PFSK-1 (cell line): ENCODE results near the gene ZNF415.

ENCODE experiments used
- FOXP2 ChIP-seq: optimal IDR thresholded peaks from 2 replicates; pipeline ENCODE3; 2011; ENCODE audit warnings: borderline replicate concordance, control low read depth, inconsistent platforms; ENCODE audit not compliant: insufficient read depth; ENCODE audit errors: extremely low read length, extremely low read depth
- POLR2AphosphoS5 ChIP-seq: IDR thresholded peaks from 2 replicates; pipeline ENCODE4 v1.6.1; 2012; ENCODE audit warnings: low read depth, mild to moderate bottlenecking, control low read depth, low read length, moderate library complexity
- REST ChIP-seq, 2 experiments: IDR thresholded peaks; 2 replicates each; pipeline versions ENCODE4 v1.6.1 to v1.8.0; 2011 to 2012; ENCODE audit warnings: low read depth in 2 of 2, low read length in 2 of 2, control low read depth in 1 of 2, inconsistent platforms in 1 of 2, mild to moderate bottlenecking in 1 of 2, moderate library complexity in 1 of 2; ENCODE audit not compliant: insufficient read depth in 1 of 2
- SIN3A ChIP-seq: IDR thresholded peaks from 2 replicates; pipeline ENCODE4 v1.6.1; 2012; ENCODE audit warnings: mild to moderate bottlenecking, low read length, moderate library complexity, borderline replicate concordance; ENCODE audit not compliant: insufficient read depth
- TAF1 ChIP-seq: IDR thresholded peaks from 2 replicates; pipeline ENCODE4 v1.6.1; 2012; ENCODE audit warnings: low read length, control low read depth, borderline replicate concordance; ENCODE audit not compliant: insufficient read depth

GRCh38 chr19:53103234-53104203, 29.2 kb downstream of the ZNF415 start, which contains the start of gene ZNF160:
- peak; percentile 67; the same call in 1 of the 2 replicates for TF ChIP-seq TAF1
- TF ChIP-seq FOXP2 = no peak
- no peak for TF ChIP-seq REST (IDR thresholded peaks at IDR 0.05; ENCODE audit: insufficient read depth in 1 of 2, low read depth in 2 of 2, low read length in 2 of 2)
- TF ChIP-seq POLR2AphosphoS5 = peak; percentile 64; the same call in 1 of the 2 replicates
- no peak for TF ChIP-seq SIN3A
